Cardiac muscle cell (in vitro differentiated cells and primary cell): ENCODE measurements around the gene DDN. TPM values are rescaled to one million over a fixed set of nuclear protein-coding genes. Genes with fewer than 3 reads are reported as not detected.

Experiments used
- DNase-seq, 2 donors: peaks; one replicate each; pipeline versions ENCODE4 v3.0.0 to v3.0.0-alpha.2; 2010 to 2017; ENCODE audit warnings: low read depth in 1 of 2, low spot score in 1 of 2
- H3K27ac ChIP-seq: fragments of 200-600 bp; sonication (generic); 2 replicates; pipeline ENCODE4 v1.5.1; 2016
- H3K27me3 ChIP-seq: fragments of 200-600 bp; sonication (generic); 2 replicates; pipeline ENCODE4 v1.6.0; 2016; ENCODE audit warnings: control low read depth
- H3K36me3 ChIP-seq: fragments of 200-600 bp; sonication (generic); 2 replicates; pipeline ENCODE4 v1.5.1; 2016; ENCODE audit warnings: control low read depth
- H3K4me1 ChIP-seq: fragments of 200-600 bp; sonication (generic); 2 replicates; pipeline ENCODE4 v1.8.1; 2017; ENCODE audit warnings: low read depth, mild to moderate bottlenecking, mixed run types
- H3K4me3 ChIP-seq: fragments of 200-600 bp; sonication (generic); 2 replicates; pipeline ENCODE4 v1.5.1; 2016; ENCODE audit warnings: mild to moderate bottlenecking
- H3K9me3 ChIP-seq: fragments of 200-600 bp; sonication (generic); 2 replicates; pipeline ENCODE4 v1.5.1; 2017; ENCODE audit warnings: low read depth, mild to moderate bottlenecking, control low read depth
- CTCF ChIP-seq: IDR thresholded peaks from 2 replicates; pipeline ENCODE4 v1.5.1; 2012; ENCODE audit warnings: low read depth, mild to moderate bottlenecking, low read length
- polyA plus RNA-seq: library from polyadenylated mRNA; unstranded; fragments of >200 nt; fragmentation: Nextera tagmentation; extraction: Ambion mirVana; gene quantifications from 2 replicates; pipeline ENCODE4 v1.2.1, GENCODE V29; 2016
- total RNA-seq: library from RNA; depleted of rRNA; stranded (reverse); fragments of >200 nt; gene quantifications from 2 replicates; pipeline ENCODE4 v1.2.3, GENCODE V29; 2016

DDN gene
- total and polyA plus RNA-seq, 2 experiments from 2014 or later, result 2.1 to 5.4 TPM

- H3K27me3 ChIP-seq, result no peaks in the 10 kb centered on the region
- no peak for TF ChIP-seq CTCF
- peaks cover 71% of the 10 kb centered on the region for H3K36me3 ChIP-seq
- H3K4me1 ChIP-seq, result no peaks in the 10 kb centered on the region
- no peaks in the 10 kb centered on the region for H3K9me3 ChIP-seq
- no peak overlapping the region for H3K27ac ChIP-seq
- H3K4me3 ChIP-seq, result no peak overlapping the region
- no peak for DNase-seq
These were observed 26.3 kb upstream of the DDN start for GRCh38 chr12:49025463-49025862.

GRCh38 chr12:49024543-49024942, 25.4 kb upstream of the DDN start:
- H3K36me3 ChIP-seq, result peaks cover 67% of the 10 kb centered on the region
- H3K4me1 ChIP-seq, result no peaks in the 10 kb centered on the region
- no peaks in the 10 kb centered on the region for H3K27me3 ChIP-seq
- H3K9me3 ChIP-seq, result no peaks in the 10 kb centered on the region
- H3K4me3 ChIP-seq, result no peak overlapping the region
- TF ChIP-seq CTCF, result no peak
- no peak for DNase-seq
- H3K27ac ChIP-seq, result no peak overlapping the region

- no peak overlapping the region for H3K4me3 ChIP-seq
- H3K36me3 ChIP-seq, result peaks cover 61% of the 10 kb centered on the region
- no peaks in the 10 kb centered on the region for H3K27me3 ChIP-seq
- H3K9me3 ChIP-seq, result no peaks in the 10 kb centered on the region
- DNase-seq, result no peak
- no peak overlapping the region for H3K27ac ChIP-seq
- H3K4me1 ChIP-seq, result peaks cover 5% of the 10 kb centered on the region
- TF ChIP-seq CTCF, result no peak
These were observed 24.6 kb upstream of the DDN start for GRCh38 chr12:49023812-49024211.

- no peak for TF ChIP-seq CTCF
- Histone ChIP-seq H3K9me3 (no peaks in the 10 kb centered on the region), H3K4me1 (peaks cover 7% of the 10 kb centered on the region), H3K27me3 (no peaks in the 10 kb centered on the region), H3K27ac (no peak overlapping the region), H3K36me3 (peaks cover 49% of the 10 kb centered on the region), H3K4me3 (no peak overlapping the region)
- no peak for DNase-seq
These were observed 23.5 kb upstream of the DDN start for GRCh38 chr12:49022558-49023178.

GRCh38 chr12:49021292-49021915, 22.2 kb upstream of the DDN start:
- Histone ChIP-seq H3K4me3 (no peak overlapping the region), H3K4me1 (peaks cover 12% of the 10 kb centered on the region), H3K9me3 (no peaks in the 10 kb centered on the region), H3K36me3 (peaks cover 44% of the 10 kb centered on the region), H3K27me3 (no peaks in the 10 kb centered on the region), H3K27ac (no peak overlapping the region)
- no peak for DNase-seq
- no peak for TF ChIP-seq CTCF
